NT2/D1 (cell line): ENCODE measurements around the gene C2CD2.

Experiments used
- SUZ12 ChIP-seq: IDR thresholded peaks from 2 replicates; pipeline ENCODE4 v1.6.1; 2011; ENCODE audit not compliant: insufficient read length, insufficient read depth; ENCODE audit errors: extremely low read depth
- YY1 ChIP-seq: IDR thresholded peaks from 2 replicates; pipeline ENCODE4 v1.6.1; 2011; ENCODE audit not compliant: insufficient read length, insufficient read depth
- ZNF274 ChIP-seq: IDR thresholded peaks from 2 replicates; pipeline ENCODE4 v1.6.1; 2011; ENCODE audit warnings: mild to moderate bottlenecking, low read depth, low read length

GRCh38 chr21:41854426-41854995, 99.3 kb downstream of the C2CD2 start:
- TF ChIP-seq ZNF274 (no peak), YY1 (no peak), SUZ12 (no peak)
